IMR-90 (cell line): ENCODE results near the gene ROR2. TPM values are rescaled to one million over a fixed set of nuclear protein-coding genes. Genes with fewer than 3 reads are reported as not detected.

Experiments
- ATAC-seq: fragments of 200-7000 bp; cut with Tn5 transposase; 2 replicates; pipeline ENCODE4 v1.9.1; 2020; ENCODE audit warnings: low read depth, mild to moderate bottlenecking, moderate library complexity
- BruUV-seq: library from RNA; stranded (reverse); fragments of 400-500 nt; replicated peaks from 2 replicates; lab custom pipeline; 2021; lab: Mats Ljungman, UMichigan
- CTCF ChIA-PET: fragments of 300-600 bp; formaldehyde crosslinking; extraction: SDS; loops from one replicate; lab custom pipeline; 2021; ENCODE audit warnings: antibody characterized with exemption; lab: Yijun Ruan, JAX
- POLR2A ChIA-PET: fragments of 300-600 bp; sonication (Branson Sonifier 250); formaldehyde crosslinking; loops from one replicate; lab custom pipeline; 2022; ENCODE audit warnings: antibody characterized with exemption; ENCODE audit not compliant: unreplicated experiment; lab: Charles Lee
- DNase-seq: peaks from one replicate; pipeline ENCODE4 v3.0.0; 2013
- H2AFZ ChIP-seq: replicated peaks from 2 replicates; pipeline ENCODE3; 2013; ENCODE audit warnings: low read length, mild to moderate bottlenecking; ENCODE audit not compliant: poor library complexity
- H2AK5ac ChIP-seq: 2 replicates; pipeline ENCODE4 v1.6.1; 2013; ENCODE audit warnings: low read depth, low read length, inconsistent platforms
- H2AK9ac ChIP-seq: replicated peaks from 2 replicates; pipeline ENCODE3; 2013; ENCODE audit warnings: mild to moderate bottlenecking, low read depth, low read length, moderate library complexity; ENCODE audit not compliant: poor library complexity
- H2BK120ac ChIP-seq: 2 replicates; pipeline ENCODE4 v1.6.1; 2013; ENCODE audit warnings: low read depth, low read length, inconsistent platforms
- H2BK15ac ChIP-seq: 3 replicates; pipeline ENCODE4 v1.6.1; 2013; ENCODE audit warnings: low read depth, low read length, inconsistent platforms
- H2BK20ac ChIP-seq: 2 replicates; pipeline ENCODE4 v1.6.1; 2013; ENCODE audit warnings: low read depth, mild to moderate bottlenecking, inconsistent platforms, low read length, moderate library complexity
- H2BK5ac ChIP-seq: 2 replicates; pipeline ENCODE4 v1.6.1; 2013; ENCODE audit warnings: mild to moderate bottlenecking, low read depth, low read length, inconsistent platforms; ENCODE audit not compliant: poor library complexity, severe bottlenecking
- H3K14ac ChIP-seq: replicated peaks from 2 replicates; pipeline ENCODE4 v1.6.1; 2013; ENCODE audit warnings: low read depth, low read length, inconsistent platforms
- H3K18ac ChIP-seq: 2 replicates; pipeline ENCODE4 v1.6.1; 2013; ENCODE audit warnings: low read depth, low read length, control low read depth
- H3K23ac ChIP-seq: 2 replicates; pipeline ENCODE4 v1.6.1; 2013; ENCODE audit warnings: low read depth, low read length, inconsistent platforms
- H3K27ac ChIP-seq: 2 replicates; pipeline ENCODE4 v1.5.1; 2013; ENCODE audit warnings: mild to moderate bottlenecking, control low read depth, low read length; ENCODE audit not compliant: insufficient read depth
- H3K27me3 ChIP-seq: 2 replicates; pipeline ENCODE4 v1.6.1; 2013; ENCODE audit warnings: low read length; ENCODE audit not compliant: control insufficient read depth, insufficient read depth
- H3K36me3 ChIP-seq: 2 replicates; pipeline ENCODE4 v1.6.1; 2013; ENCODE audit warnings: low read length, mixed read lengths; ENCODE audit not compliant: control insufficient read depth, insufficient read depth
- H3K4ac ChIP-seq: 2 replicates; pipeline ENCODE4 v1.6.1; 2013; ENCODE audit warnings: low read depth, low read length, inconsistent platforms
- H3K4me1 ChIP-seq: 2 replicates; pipeline ENCODE4 v1.6.1; 2013; ENCODE audit warnings: low read length, mixed read lengths; ENCODE audit not compliant: control insufficient read depth, insufficient read depth
- H3K4me2 ChIP-seq: 2 replicates; pipeline ENCODE4 v1.6.1; 2013; ENCODE audit warnings: low read depth, mild to moderate bottlenecking, control low read depth, low read length, moderate library complexity
- H3K4me3 ChIP-seq: 2 replicates; pipeline ENCODE4 v1.5.1; 2013; ENCODE audit warnings: low read depth, mild to moderate bottlenecking, control low read depth, low read length, moderate library complexity; ENCODE audit not compliant: insufficient read depth
- H3K56ac ChIP-seq: 2 replicates; pipeline ENCODE4 v1.6.1; 2013; ENCODE audit warnings: low read length, inconsistent platforms; ENCODE audit not compliant: insufficient read depth; ENCODE audit errors: extremely low read depth
- H3K79me1 ChIP-seq, 2 experiments: 2 replicates each; pipeline ENCODE4 v1.6.1; 2013; ENCODE audit warnings: low read length in 2 of 2, inconsistent platforms in 1 of 2, low read depth in 1 of 2
- H3K9ac ChIP-seq: 2 replicates; pipeline ENCODE4 v1.6.1; 2013; ENCODE audit warnings: low read depth, low read length, control low read depth
- H3K9me1 ChIP-seq: 2 replicates; pipeline ENCODE4 v1.6.1; 2013; ENCODE audit warnings: low read length, inconsistent platforms; ENCODE audit not compliant: insufficient read depth
- H3K9me3 ChIP-seq: 2 replicates; pipeline ENCODE4 v1.6.1; 2013; ENCODE audit warnings: low read length; ENCODE audit not compliant: control insufficient read depth, insufficient read depth
- H4K20me1 ChIP-seq: 2 replicates; pipeline ENCODE4 v1.6.1; 2013; ENCODE audit warnings: low read length, inconsistent platforms; ENCODE audit not compliant: insufficient read depth
- H4K5ac ChIP-seq: 2 replicates; pipeline ENCODE4 v1.6.1; 2013; ENCODE audit warnings: mild to moderate bottlenecking, low read depth, low read length, control low read depth
- H4K8ac ChIP-seq, 2 experiments: 2 replicates each; pipeline ENCODE4 v1.6.1; 2013; ENCODE audit warnings: low read depth in 2 of 2, low read length in 2 of 2, control low read depth in 1 of 2, inconsistent platforms in 1 of 2
- H4K91ac ChIP-seq: 2 replicates; pipeline ENCODE4 v1.6.1; 2013; ENCODE audit warnings: low read depth, low read length, inconsistent platforms; ENCODE audit not compliant: insufficient read depth
- CEBPB ChIP-seq: IDR thresholded peaks from 2 replicates; pipeline ENCODE4 v1.6.1; 2012; ENCODE audit warnings: low read depth, low read length, improper control_type of control experiment
- CHD1 ChIP-seq: IDR thresholded peaks from 2 replicates; pipeline ENCODE4 v1.6.1; 2012; ENCODE audit warnings: low read depth, low read length, improper control_type of control experiment
- MAZ ChIP-seq: IDR thresholded peaks from 2 replicates; pipeline ENCODE4 v1.6.1; 2012; ENCODE audit warnings: low read depth, mild to moderate bottlenecking, low read length, improper control_type of control experiment, moderate library complexity, borderline replicate concordance
- MXI1 ChIP-seq: IDR thresholded peaks from 2 replicates; pipeline ENCODE4 v1.6.1; 2012; ENCODE audit warnings: low read depth, mild to moderate bottlenecking, low read length, moderate library complexity, borderline replicate concordance
- NFE2L2 ChIP-seq: fragments of 150-350 bp; IDR thresholded peaks from 2 replicates; pipeline ENCODE4 v1.6.1; 2016; ENCODE audit warnings: low read depth, mild to moderate bottlenecking, low read length
- RCOR1 ChIP-seq: IDR thresholded peaks from 2 replicates; pipeline ENCODE4 v1.6.1; 2012; ENCODE audit warnings: mild to moderate bottlenecking, low read length, improper control_type of control experiment; ENCODE audit not compliant: insufficient replicate concordance
- SMC3 ChIP-seq: fragments of 150-350 bp; IDR thresholded peaks from 2 replicates; pipeline ENCODE4 v1.6.1; 2016; ENCODE audit warnings: low read depth, mild to moderate bottlenecking, antibody characterized with exemption, low read length, moderate library complexity
- WGBS, 2 experiments: methylation state at CpG; one replicate each; pipeline versions ENCODE4 v1.1.5 to v1.1.7; 2013; ENCODE audit warnings: missing lambda C conversion rate in 2 of 2; ENCODE audit not compliant: insufficient read length in 1 of 2; ENCODE audit errors: extremely low coverage in 2 of 2; 5-methylcytosine and 5-hydroxymethylcytosine counted together
- dilution Hi-C: fragments of 300-500 bp; cut with HindIII; formaldehyde crosslinking; loops from one replicate; pipeline ENCODE4 v1.14.3; 2018; ENCODE audit warnings: low sequenced_read_pairs; ENCODE audit not compliant: unreplicated experiment
- in situ Hi-C: fragments of 300-500 bp; cut with MboI; formaldehyde crosslinking; loops from 3 replicates; pipeline ENCODE4 v1.14.3; 2019; ENCODE audit warnings: low sequenced_read_pairs, inconsistent platforms, mixed read lengths
- intact Hi-C: fragments of 100-400 bp; cut with micrococcal nuclease; formaldehyde crosslinking; loops from 2 replicates; pipeline ENCODE4 v1.10.0; 2022
- polyA plus RNA-seq, 3 experiments: library from polyadenylated mRNA; depleted of rRNA; stranded (reverse); fragments of >200 nt; gene quantifications; 2 replicates each; pipeline ENCODE4 v1.2.3, GENCODE V29; 2012; ENCODE audit warnings: low replicate concordance in 1 of 3
- total RNA-seq: library from RNA; depleted of rRNA; stranded (reverse); fragments of >200 nt; gene quantifications from 2 replicates; pipeline ENCODE4 v1.2.3, GENCODE V29; 2012
- TF ChIP-seq, protein P1 (sequence below): fragments of 150-350 bp; IDR thresholded peaks from 2 replicates; pipeline ENCODE4 v1.6.1; 2017; ENCODE audit warnings: mild to moderate bottlenecking, antibody characterized with exemption, low read length, low read depth
- TF ChIP-seq, protein P2 (sequence below): conservative IDR thresholded peaks from 2 replicates; pipeline ENCODE4 v1.5.1; 2012; ENCODE audit warnings: mild to moderate bottlenecking, low read depth, low read length, improper control_type of control experiment

The ROR2 gene
- total and polyA plus RNA-seq, 2 of the 4 experiments (the other 2 are of a cell fraction): 2.3 to 4.8 TPM

DNA sequence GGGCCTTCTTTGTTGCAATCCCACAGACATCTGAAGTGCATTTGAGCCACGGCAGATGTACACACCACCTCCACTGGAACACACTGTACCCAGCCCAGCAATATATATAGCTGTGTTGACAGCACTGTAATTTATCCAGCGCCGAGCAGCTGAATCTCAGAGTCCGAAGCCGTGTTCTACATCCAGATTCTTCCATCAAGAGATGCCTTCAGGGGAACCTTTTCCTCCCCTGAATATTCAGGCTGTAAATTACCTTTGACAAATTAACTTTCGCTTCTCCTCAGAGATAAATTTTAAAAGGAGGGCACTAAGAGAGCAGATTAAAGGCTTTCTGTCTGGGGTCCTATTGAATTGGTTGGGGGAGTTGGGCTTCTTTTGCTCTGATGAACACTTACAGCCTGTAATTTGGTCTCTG lies 76.4 kb downstream of the ROR2 start:
- Histone ChIP-seq H2AFZ (no peak overlapping the region), H3K14ac (no peak overlapping the region), H2BK120ac (no peak overlapping the region), H4K91ac (no peak overlapping the region), H4K8ac (no peak overlapping the region), H3K9ac (no peak overlapping the region), H3K23ac (no peak overlapping the region), H3K79me1 (no peaks in the 10 kb centered on the region), H3K56ac (no peak overlapping the region), H3K4me1 (peaks cover 4% of the 10 kb centered on the region; the same call in 1 of the 2 replicates), H3K4ac (no peak overlapping the region), H2BK20ac (no peak overlapping the region), H2AK9ac (no peak overlapping the region), H4K20me1 (no peaks in the 10 kb centered on the region), H3K27ac (no peak overlapping the region), H3K4me2 (no peak overlapping the region), H3K9me1 (no peaks in the 10 kb centered on the region), H4K5ac (no peak overlapping the region), H2AK5ac (no peak overlapping the region), H2BK5ac (no peak overlapping the region), H3K27me3 (peaks cover 4% of the 10 kb centered on the region; the same call in 1 of the 2 replicates), H3K36me3 (peaks cover 8% of the 10 kb centered on the region), H2BK15ac (no peak overlapping the region), H3K18ac (no peak overlapping the region), H3K9me3 (no peaks in the 10 kb centered on the region), H3K4me3 (no peak overlapping the region)
- in situ Hi-C loops: no loop called here
- ChIA-PET POLR2A (no interaction called here), CTCF (no interaction called here)
- no peak for DNase-seq
- WGBS, 2 experiments: 80% methylated on average over 2 of the region's 6 CpGs; no CpG with 5 or more reads in 1 of the 2 experiments
- intact Hi-C loops: no loop called here
- TF ChIP-seq, protein P1, sequence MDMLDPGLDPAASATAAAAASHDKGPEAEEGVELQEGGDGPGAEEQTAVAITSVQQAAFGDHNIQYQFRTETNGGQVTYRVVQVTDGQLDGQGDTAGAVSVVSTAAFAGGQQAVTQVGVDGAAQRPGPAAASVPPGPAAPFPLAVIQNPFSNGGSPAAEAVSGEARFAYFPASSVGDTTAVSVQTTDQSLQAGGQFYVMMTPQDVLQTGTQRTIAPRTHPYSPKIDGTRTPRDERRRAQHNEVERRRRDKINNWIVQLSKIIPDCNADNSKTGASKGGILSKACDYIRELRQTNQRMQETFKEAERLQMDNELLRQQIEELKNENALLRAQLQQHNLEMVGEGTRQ: no peak
- TF ChIP-seq, protein P2, sequence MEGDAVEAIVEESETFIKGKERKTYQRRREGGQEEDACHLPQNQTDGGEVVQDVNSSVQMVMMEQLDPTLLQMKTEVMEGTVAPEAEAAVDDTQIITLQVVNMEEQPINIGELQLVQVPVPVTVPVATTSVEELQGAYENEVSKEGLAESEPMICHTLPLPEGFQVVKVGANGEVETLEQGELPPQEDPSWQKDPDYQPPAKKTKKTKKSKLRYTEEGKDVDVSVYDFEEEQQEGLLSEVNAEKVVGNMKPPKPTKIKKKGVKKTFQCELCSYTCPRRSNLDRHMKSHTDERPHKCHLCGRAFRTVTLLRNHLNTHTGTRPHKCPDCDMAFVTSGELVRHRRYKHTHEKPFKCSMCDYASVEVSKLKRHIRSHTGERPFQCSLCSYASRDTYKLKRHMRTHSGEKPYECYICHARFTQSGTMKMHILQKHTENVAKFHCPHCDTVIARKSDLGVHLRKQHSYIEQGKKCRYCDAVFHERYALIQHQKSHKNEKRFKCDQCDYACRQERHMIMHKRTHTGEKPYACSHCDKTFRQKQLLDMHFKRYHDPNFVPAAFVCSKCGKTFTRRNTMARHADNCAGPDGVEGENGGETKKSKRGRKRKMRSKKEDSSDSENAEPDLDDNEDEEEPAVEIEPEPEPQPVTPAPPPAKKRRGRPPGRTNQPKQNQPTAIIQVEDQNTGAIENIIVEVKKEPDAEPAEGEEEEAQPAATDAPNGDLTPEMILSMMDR: no peak
- TF ChIP-seq SMC3 (no peak), CHD1 (no peak), CEBPB (no peak), NFE2L2 (no peak), MXI1 (no peak), RCOR1 (no peak), MAZ (no peak)
- ATAC-seq: no peak
- BruUV-seq: no TSS peak
- dilution Hi-C loops: no loop called here
